Ascending aorta (tissue), 2 donors: ENCODE measurements around the gene COL6A2. TPM values are rescaled to one million over a fixed set of nuclear protein-coding genes. Genes with fewer than 3 reads are reported as not detected.
A peak's percentile ranks its signal among the peaks of the same experiment; 100 is the strongest.
"Not testable (repeated sequence)": the region's sequence is repeated elsewhere in the genome, so short reads cannot be mapped to it uniquely, and the experiment has no call there.

Experiments
- DNase-seq, 2 donors: peaks; one replicate each; pipeline ENCODE4 v3.0.0-alpha.2; 2019; ENCODE audit warnings: low spot score in 2 of 2
- H3K27ac ChIP-seq, 2 donors: fragments of 200-600 bp; sonication (generic); one replicate each; pipeline ENCODE4 v1.5.1; 2016 to 2017; ENCODE audit warnings: mild to moderate bottlenecking in 1 of 2
- H3K27me3 ChIP-seq: fragments of 200-600 bp; sonication (generic); one replicate; pipeline ENCODE4 v1.5.1; 2017
- H3K36me3 ChIP-seq, 2 donors: fragments of 200-600 bp; sonication (generic); one replicate each; pipeline ENCODE4 v1.5.1; 2016
- H3K4me1 ChIP-seq, 2 donors: fragments of 200-600 bp; sonication (generic); one replicate each; pipeline ENCODE4 v1.5.1; 2016 to 2017; ENCODE audit warnings: mild to moderate bottlenecking in 1 of 2
- H3K4me3 ChIP-seq, 2 donors: fragments of 200-600 bp; sonication (generic); one replicate each; pipeline ENCODE4 v1.5.1; 2016 to 2017; ENCODE audit warnings: mild to moderate bottlenecking in 1 of 2
- H3K9me3 ChIP-seq, 2 donors: fragments of 200-600 bp; sonication (generic); one replicate each; pipeline ENCODE4 v1.5.1; 2016
- CTCF ChIP-seq, 3 experiments: fragments of 200-600 bp in 2 of 3; fragments of 450-650 bp in 1 of 3; sonication (generic) in 2 of 3; IDR thresholded peaks; one replicate each; pipeline ENCODE4 v1.5.1; 2016 to 2019; ENCODE audit warnings: antibody characterized with exemption in 3 of 3, mild to moderate bottlenecking in 1 of 3, moderate library complexity in 1 of 3
- intact Hi-C: fragments of 100-400 bp; cut with DNase I; formaldehyde crosslinking; loops from one replicate; pipeline ENCODE4 v1.15.1; 2023
- total RNA-seq: library from RNA; depleted of rRNA; stranded (reverse); fragments of >200 nt; gene quantifications from one replicate; pipeline ENCODE4 v1.1.0, GENCODE V29; 2016

COL6A2 gene
- total RNA-seq, 1 donor from 2014 or later, result 1,704 TPM

DNA sequence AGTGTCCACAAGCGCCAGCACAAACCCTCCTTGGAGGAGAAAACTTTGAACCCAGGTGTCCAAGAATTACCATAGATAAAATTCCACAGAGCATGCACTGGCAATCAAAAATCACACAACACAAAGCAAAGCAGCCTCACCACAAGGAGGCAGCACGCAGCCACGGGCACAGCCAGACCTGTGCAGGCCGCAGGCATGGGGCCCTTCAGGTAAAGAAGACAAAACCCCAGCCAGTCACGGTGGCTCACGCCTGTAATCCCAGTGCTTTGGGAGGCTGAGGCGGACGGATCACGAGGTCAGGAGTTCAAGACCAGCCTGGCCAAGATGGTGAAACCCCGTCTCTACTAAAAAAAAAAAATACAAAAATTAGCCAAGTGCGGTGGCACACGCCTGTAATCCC is 49.5 kb downstream of the COL6A2 start:
- H3K36me3 ChIP-seq, H3K27ac ChIP-seq, DNase-seq, H3K9me3 ChIP-seq, H3K4me1 ChIP-seq, H3K27me3 ChIP-seq, H3K4me3 ChIP-seq: not testable (repeated sequence)
- intact Hi-C loops, result loop anchor here (10.0 kb wide), 1 partner anchor 177 kb away; the partner anchor contains the start of genes C21orf58 and PCNT
- peak in 1 of 3 experiments; percentile 18 for TF ChIP-seq CTCF (IDR thresholded peaks at IDR 0.05)

DNA sequence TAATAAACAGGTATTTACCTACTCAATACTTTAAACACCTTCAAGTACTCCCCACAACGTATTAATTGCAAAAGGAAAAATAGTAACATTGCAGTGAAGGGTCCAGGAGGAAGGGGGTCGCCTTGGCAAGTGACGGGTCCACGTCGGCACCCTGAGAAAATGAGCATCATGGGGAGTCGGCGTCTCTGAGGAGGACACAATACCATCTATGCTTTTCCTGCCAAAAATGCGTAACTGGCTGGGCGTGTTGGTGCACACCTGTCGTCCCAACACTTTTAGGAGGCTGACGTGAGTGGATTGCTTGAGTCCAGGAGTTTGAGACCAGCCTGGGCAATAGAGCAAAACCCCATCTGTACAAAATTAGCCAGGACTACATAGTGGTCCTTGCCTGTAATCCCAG is 50.2 kb downstream of the COL6A2 start:
- intact Hi-C loops, result loop anchor here (10.0 kb wide), 1 partner anchor 177 kb away; the partner anchor contains the start of genes C21orf58 and PCNT
- Histone ChIP-seq H3K27me3 (no peaks in the 10 kb centered on the region), H3K36me3 (no peaks in the 10 kb centered on the region), H3K9me3 (no peaks in the 10 kb centered on the region), H3K4me1 (no peaks in the 10 kb centered on the region), H3K4me3 (no peak overlapping the region), H3K27ac (no peak overlapping the region)
- no peak for TF ChIP-seq CTCF (IDR thresholded peaks at IDR 0.05)
- DNase-seq, result no peak

GRCh38 chr21:46149205-46149901 is 51.4 kb downstream of the COL6A2 start:
- intact Hi-C loops, result loop anchor here (10.0 kb wide), 1 partner anchor 175 kb away; the partner anchor contains the start of genes C21orf58 and PCNT
- peak in 1 of 2 donors; percentile 46 for DNase-seq

GRCh38 chr21:46150073-46150472 is 52.2 kb downstream of the COL6A2 start:
- no peak overlapping the region for H3K27ac ChIP-seq
- peaks cover 0 to 2% of the 10 kb centered on the region in 2 donors for H3K4me1 ChIP-seq
- no peak for DNase-seq
- H3K4me3 ChIP-seq, result no peak overlapping the region
- no peaks in the 10 kb centered on the region for H3K27me3 ChIP-seq
- intact Hi-C loops, result no loop called here
- no peak for TF ChIP-seq CTCF (IDR thresholded peaks at IDR 0.05)
- no peaks in the 10 kb centered on the region for H3K36me3 ChIP-seq
- H3K9me3 ChIP-seq, result no peaks in the 10 kb centered on the region

More at GRCh38 chr21:46149205-46149901, 51.4 kb downstream of the COL6A2 start:
- Histone ChIP-seq H3K27ac (no peak overlapping the region), H3K4me3 (no peak overlapping the region), H3K27me3 (no peaks in the 10 kb centered on the region), H3K9me3 (no peaks in the 10 kb centered on the region), H3K36me3 (no peaks in the 10 kb centered on the region), H3K4me1 (peaks cover 0 to 2% of the 10 kb centered on the region in 2 donors)
- no peak for TF ChIP-seq CTCF (IDR thresholded peaks at IDR 0.05)

GRCh38 chr21:46150491-46151121 is 52.7 kb downstream of the COL6A2 start:
- Histone ChIP-seq H3K36me3 (no peaks in the 10 kb centered on the region), H3K4me3 (no peak overlapping the region), H3K9me3 (no peaks in the 10 kb centered on the region), H3K27ac (no peak overlapping the region), H3K4me1 (peaks cover 0 to 2% of the 10 kb centered on the region in 2 donors), H3K27me3 (no peaks in the 10 kb centered on the region)
- peak in 1 of 2 donors; percentile 54 for DNase-seq
- intact Hi-C loops, result no loop called here
- no peak for TF ChIP-seq CTCF (IDR thresholded peaks at IDR 0.05)
